WTC11 (cell line): ENCODE measurements around the gene ZNF506. TPM values are rescaled to one million over a fixed set of nuclear protein-coding genes. Genes with fewer than 3 reads are reported as not detected.

ENCODE experiments used
- ATAC-seq: fragments of 200-7000 bp; cut with Tn5 transposase; 2 replicates; pipeline ENCODE4 v1.10.0; 2021; ENCODE audit warnings: mild to moderate bottlenecking, moderate library complexity
- CTCF ChIA-PET: fragments of 300-600 bp; sonication (Branson Sonifier 250); formaldehyde crosslinking; loops from one replicate; lab custom pipeline; 2021; ENCODE audit warnings: antibody characterized with exemption; lab: Charles Lee
- POLR2A ChIA-PET: fragments of 350-600 bp; sonication (Branson Sonifier 250); formaldehyde crosslinking; loops from one replicate; lab custom pipeline; 2021; ENCODE audit warnings: antibody characterized with exemption; lab: Charles Lee
- DNase-seq: peaks from one replicate; pipeline ENCODE4 v3.0.0; 2021; ENCODE audit warnings: low spot score
- H3K27ac Mint-ChIP-seq: 2 replicates; pipeline ENCODE4 v1.8.0; 2021; ENCODE audit warnings: mixed read lengths
- H3K27me3 Mint-ChIP-seq: 2 replicates; pipeline ENCODE4 v1.8.0; 2021; ENCODE audit warnings: low read depth, mild to moderate bottlenecking, moderate library complexity, mixed read lengths
- H3K36me3 Mint-ChIP-seq: 2 replicates; pipeline ENCODE4 v1.8.0; 2021; ENCODE audit warnings: mixed read lengths
- H3K4me1 Mint-ChIP-seq: 2 replicates; pipeline ENCODE4 v1.8.0; 2022; ENCODE audit warnings: mixed read lengths
- H3K4me3 Mint-ChIP-seq: 2 replicates; pipeline ENCODE4 v1.8.0; 2021; ENCODE audit warnings: mild to moderate bottlenecking, moderate library complexity, mixed read lengths
- H3K9me3 Mint-ChIP-seq: 2 replicates; pipeline ENCODE4 v1.8.0; 2021; ENCODE audit warnings: mixed read lengths
- AFF4 ChIP-seq: sonication (generic); formaldehyde crosslinking; IDR thresholded peaks from 2 replicates; pipeline ENCODE4 v1.8.1; 2023; ENCODE audit warnings: mild to moderate bottlenecking, missing genetic modification reagents, borderline replicate concordance
- CTCF ChIP-seq: fragments of 200-600 bp; IDR thresholded peaks from 2 replicates; pipeline ENCODE4 v1.8.0; 2022; ENCODE audit warnings: antibody characterized with exemption
- ELF4 ChIP-seq: sonication (generic); formaldehyde crosslinking; IDR thresholded peaks from 2 replicates; pipeline ENCODE4 v1.8.1; 2022; ENCODE audit warnings: low read depth, mild to moderate bottlenecking, moderate library complexity, missing genetic modification reagents
- FOXK1 ChIP-seq: sonication (generic); formaldehyde crosslinking; IDR thresholded peaks from 2 replicates; pipeline ENCODE4 v1.8.0; 2022; ENCODE audit warnings: mild to moderate bottlenecking, moderate library complexity, missing genetic modification reagents
- FOXP4 ChIP-seq: sonication (generic); formaldehyde crosslinking; IDR thresholded peaks from 2 replicates; pipeline ENCODE4 v1.8.0; 2022; ENCODE audit warnings: mild to moderate bottlenecking, missing genetic modification reagents
- GABPB1 ChIP-seq: sonication (generic); formaldehyde crosslinking; IDR thresholded peaks from 2 replicates; pipeline ENCODE4 v1.8.1; 2023; ENCODE audit warnings: mild to moderate bottlenecking, missing genetic modification reagents
- IRF1 ChIP-seq: sonication (generic); formaldehyde crosslinking; IDR thresholded peaks from 2 replicates; pipeline ENCODE4 v1.8.0; 2023; ENCODE audit warnings: missing genetic modification reagents
- IRF2 ChIP-seq: sonication (generic); formaldehyde crosslinking; IDR thresholded peaks from 2 replicates; pipeline ENCODE4 v1.8.0; 2022; ENCODE audit warnings: low read depth, missing genetic modification reagents, borderline replicate concordance
- PRDM15 ChIP-seq: sonication (generic); formaldehyde crosslinking; IDR thresholded peaks from 2 replicates; pipeline ENCODE4 v1.8.0; 2022; ENCODE audit warnings: missing genetic modification reagents
- SMAD3 ChIP-seq: sonication (generic); formaldehyde crosslinking; IDR thresholded peaks from 2 replicates; pipeline ENCODE4 v1.8.0; 2022; ENCODE audit warnings: missing genetic modification reagents, mild to moderate bottlenecking, borderline replicate concordance
- SOX15 ChIP-seq: fragments of 250-450 bp; sonication (Bioruptor Pico); IDR thresholded peaks from 2 replicates; pipeline ENCODE4 v1.9.0; 2021; ENCODE audit warnings: mild to moderate bottlenecking
- TEAD1 ChIP-seq: sonication (generic); formaldehyde crosslinking; IDR thresholded peaks from 2 replicates; pipeline ENCODE4 v1.8.0; 2022; ENCODE audit warnings: mild to moderate bottlenecking, missing genetic modification reagents
- USF1 ChIP-seq: sonication (generic); formaldehyde crosslinking; IDR thresholded peaks from 2 replicates; pipeline ENCODE4 v1.8.0; 2022; ENCODE audit warnings: mild to moderate bottlenecking, missing genetic modification reagents
- USF2 ChIP-seq: sonication (generic); formaldehyde crosslinking; IDR thresholded peaks from 2 replicates; pipeline ENCODE4 v1.8.1; 2023; ENCODE audit warnings: mild to moderate bottlenecking, missing genetic modification reagents, moderate library complexity
- ZNF121 ChIP-seq: sonication (generic); formaldehyde crosslinking; IDR thresholded peaks from 2 replicates; pipeline ENCODE4 v1.8.0; 2023; ENCODE audit warnings: missing genetic modification reagents
- ZNF138 ChIP-seq: sonication (generic); formaldehyde crosslinking; conservative IDR thresholded peaks from 2 replicates; pipeline ENCODE4 v1.8.1; 2022; ENCODE audit warnings: mild to moderate bottlenecking, moderate library complexity, missing genetic modification reagents
- ZNF263 ChIP-seq: sonication (generic); formaldehyde crosslinking; IDR thresholded peaks from 2 replicates; pipeline ENCODE4 v1.8.1; 2022; ENCODE audit warnings: low read depth, mild to moderate bottlenecking, moderate library complexity, missing genetic modification reagents
- total RNA-seq: library from RNA; stranded (reverse); gene quantifications from 3 replicates; pipeline ENCODE4 v1.2.3, GENCODE V29; 2021

ZNF506 gene
- total RNA-seq, 1 experiment from 2014 or later: 20.8 TPM

- TF ChIP-seq PRDM15 (CRISPR knock-in tag) (no peak), CTCF (no peak), USF2 (CRISPR knock-in tag) (peak; percentile 31; the same call in 1 of the 2 replicates), ZNF263 (CRISPR knock-in tag) (no peak), IRF1 (CRISPR knock-in tag) (0 out of 2 replicates have a peak, but pooled peaks have one; percentile 17), ZNF121 (0 out of 2 replicates have a peak, but pooled peaks have one; percentile 36), FOXP4 (CRISPR knock-in tag) (peak; percentile 88)
- TF ChIP-seq, all 79 proteins: peak for 13
Measured at GRCh38 chr19:19776206-19777008, 45.1 kb downstream of the ZNF506 start (continued).

GRCh38 chr19:19775891-19776205 lies 45.7 kb downstream of the ZNF506 start:
- no peak for ATAC-seq
- no peaks in the 10 kb centered on the region for H3K9me3 Mint-ChIP-seq
- peaks cover 15% of the 10 kb centered on the region for H3K36me3 Mint-ChIP-seq
- H3K4me3 Mint-ChIP-seq: peak overlapping the region; percentile 98
- POLR2A ChIA-PET: interaction anchor here (0.7 to 2.5 kb wide), 12 partner anchors 14 to 125 kb away, joined by 3 to 22 read pairs (median 6); partner anchors contain the start of genes ZNF14, ZNF253, ZNF506 and ZNF93
- no peak for TF ChIP-seq AFF4 (CRISPR knock-in tag)
- no peak for TF ChIP-seq ELF4 (CRISPR knock-in tag)
- TF ChIP-seq USF2 (CRISPR knock-in tag): no peak
- TF ChIP-seq ZNF138 (CRISPR knock-in tag): no peak
- TF ChIP-seq FOXK1: no peak
- TF ChIP-seq IRF2 (CRISPR knock-in tag): no peak
- TF ChIP-seq GABPB1 (CRISPR knock-in tag): no peak
- no peak for TF ChIP-seq SMAD3 (CRISPR knock-in tag)
- no peak for TF ChIP-seq USF1 (CRISPR knock-in tag)
- TF ChIP-seq TEAD1 (CRISPR knock-in tag): no peak
- TF ChIP-seq SOX15 (CRISPR knock-in tag): no peak
- peaks cover 25% of the 10 kb centered on the region for H3K4me1 Mint-ChIP-seq
- no peaks in the 10 kb centered on the region for H3K27me3 Mint-ChIP-seq
- no peak for DNase-seq
- CTCF ChIA-PET: interaction anchor here (0.9 to 1.8 kb wide), 13 partner anchors 9 to 223 kb away, joined by 3 to 12 read pairs (median 6); partner anchors contain the start of genes ZNF101, ZNF14 and ZNF506
- H3K27ac Mint-ChIP-seq: peak overlapping the region; percentile 83
